ENCODE measurements around the gene NFKBIB. TPM values are rescaled to one million over a fixed set of nuclear protein-coding genes. Genes with fewer than 3 reads are reported as not detected.
"Not testable (repeated sequence)": the region's sequence is repeated elsewhere in the genome, so short reads cannot be mapped to it uniquely, and the experiment has no call there.

Gene NFKBIB
- total RNA-seq, 2 experiments from 2014 or later, result 56.5 to 57.9 TPM

GRCh38 chr19:38939957-38940356, 40.2 kb downstream of the NFKBIB start:
- intact Hi-C loops (cut with micrococcal nuclease), result loop anchor here (10.0 kb wide), 1 partner anchor 205 kb away; no protein-coding TSS in a partner anchor
- Mint-ChIP-seq H3K9me3 (peaks cover 2% of the 10 kb centered on the region), H3K4me1 (ENCODE audit: low read depth) (no peaks in the 10 kb centered on the region), H3K27me3 (peaks cover 3% of the 10 kb centered on the region), H3K4me3 (no peak overlapping the region), H3K36me3 (ENCODE audit: low read depth) (peaks cover 13% of the 10 kb centered on the region), H3K27ac (no peak overlapping the region)
- CTCF ChIA-PET, result interaction anchor here (1.1 to 1.8 kb wide), 3 partner anchors 9 to 537 kb away, joined by 4 to 5 read pairs (median 5); partner anchors contain the start of genes FAM98C, MRPS12 and SARS2
- DNase-seq, result no peak
- TF ChIP-seq CTCF (IDR thresholded peaks at IDR 0.05), result no peak
- POLR2A ChIA-PET, result interaction anchor here (1.2 kb wide), 1 partner anchor 12 kb away, joined by 3 read pairs; no protein-coding TSS in a partner anchor
- no peak for ATAC-seq

GRCh38 chr19:38941466-38941865, 41.7 kb downstream of the NFKBIB start:
- DNase-seq; H3K27me3 Mint-ChIP-seq; intact Hi-C loops (cut with micrococcal nuclease); POLR2A ChIA-PET; CTCF ChIA-PET; H3K36me3 Mint-ChIP-seq (ENCODE audit: low read depth); H3K27ac Mint-ChIP-seq; H3K4me3 Mint-ChIP-seq; H3K4me1 Mint-ChIP-seq (ENCODE audit: low read depth); H3K9me3 Mint-ChIP-seq; ATAC-seq: not testable (repeated sequence)

GRCh38 chr19:38941979-38942378, 42.2 kb downstream of the NFKBIB start:
- no peaks in the 10 kb centered on the region for H3K9me3 Mint-ChIP-seq
- no peak for TF ChIP-seq CTCF (IDR thresholded peaks at IDR 0.05)
- DNase-seq (no peak), ATAC-seq (no peak)
- no peak overlapping the region for H3K4me3 Mint-ChIP-seq
- H3K27ac Mint-ChIP-seq, result no peak overlapping the region
- intact Hi-C loops (cut with micrococcal nuclease), result no loop called here
- peaks cover 3% of the 10 kb centered on the region for H3K27me3 Mint-ChIP-seq
- ChIA-PET POLR2A (no interaction called here), CTCF (no interaction called here)
- no peaks in the 10 kb centered on the region for H3K4me1 Mint-ChIP-seq (ENCODE audit: low read depth)
- H3K36me3 Mint-ChIP-seq (ENCODE audit: low read depth), result no peaks in the 10 kb centered on the region

GRCh38 chr19:38942471-38943181, 42.9 kb downstream of the NFKBIB start:
- DNase-seq (no peak), ATAC-seq (no peak)
- Mint-ChIP-seq H3K36me3 (ENCODE audit: low read depth) (no peaks in the 10 kb centered on the region), H3K27ac (no peak overlapping the region), H3K27me3 (peaks cover 3% of the 10 kb centered on the region), H3K9me3 (no peaks in the 10 kb centered on the region), H3K4me1 (ENCODE audit: low read depth) (no peaks in the 10 kb centered on the region), H3K4me3 (no peak overlapping the region)
- ChIA-PET CTCF (no interaction called here), POLR2A (no interaction called here)
- no peak for TF ChIP-seq CTCF (IDR thresholded peaks at IDR 0.05)
- intact Hi-C loops (cut with micrococcal nuclease), result no loop called here

- no peak for TF ChIP-seq CTCF (IDR thresholded peaks at IDR 0.05)
- H3K36me3 Mint-ChIP-seq (ENCODE audit: low read depth), result no peaks in the 10 kb centered on the region
- ChIA-PET CTCF (no interaction called here), POLR2A (interaction anchor here (0.6 kb wide), 1 partner anchor 14 kb away, joined by 3 read pairs; no protein-coding TSS in a partner anchor)
- no peak for ATAC-seq
- H3K9me3 Mint-ChIP-seq, result no peaks in the 10 kb centered on the region
- peaks cover 5% of the 10 kb centered on the region for H3K27me3 Mint-ChIP-seq
- no peak overlapping the region for H3K4me3 Mint-ChIP-seq
- H3K4me1 Mint-ChIP-seq (ENCODE audit: low read depth), result peaks cover 6% of the 10 kb centered on the region
- intact Hi-C loops (cut with micrococcal nuclease), result no loop called here
- H3K27ac Mint-ChIP-seq, result no peak overlapping the region
- DNase-seq, result no peak
These were observed 45.3 kb downstream of the NFKBIB start for GRCh38 chr19:38944981-38945506.
